RCC 7860 (cell line): ENCODE results near the gene NPTN.

Experiments
- DNase-seq: peaks from one replicate; pipeline ENCODE4 v3.0.0-alpha.2; 2015; ENCODE audit warnings: low spot score
- FAIRE-seq: peaks from 2 replicates; lab custom pipeline; 2012; peaks lifted over from hg19 to GRCh38; lab: Jason Lieb, UNC

The NPTN gene

DNA sequence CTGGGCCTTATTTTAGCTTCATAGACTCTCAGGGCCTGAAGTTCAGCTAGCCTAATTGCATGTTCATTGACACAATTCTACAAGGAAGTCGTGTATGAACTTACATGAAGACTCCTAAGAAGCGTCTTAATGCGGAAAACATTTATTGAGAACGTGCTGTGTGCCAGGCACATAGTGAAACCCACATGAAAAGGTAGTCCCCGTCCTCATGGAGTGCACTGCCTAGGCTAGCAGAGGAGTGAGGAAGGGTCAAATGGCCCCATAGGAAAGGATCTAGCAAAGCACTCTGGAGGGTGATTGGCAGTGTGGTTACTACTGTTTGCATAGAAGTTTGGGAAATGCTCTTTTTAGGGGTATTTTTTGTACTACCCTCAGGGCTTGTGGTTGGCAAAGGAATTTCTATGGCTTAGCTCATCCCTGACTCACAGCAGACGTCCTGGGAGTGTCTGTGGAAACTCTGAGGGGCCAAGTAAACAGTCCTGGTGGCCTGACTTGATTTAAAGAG lies 854 bp upstream of the NPTN start:
- peak; percentile 80 for FAIRE-seq
- DNase-seq: peak; percentile 89

DNA sequence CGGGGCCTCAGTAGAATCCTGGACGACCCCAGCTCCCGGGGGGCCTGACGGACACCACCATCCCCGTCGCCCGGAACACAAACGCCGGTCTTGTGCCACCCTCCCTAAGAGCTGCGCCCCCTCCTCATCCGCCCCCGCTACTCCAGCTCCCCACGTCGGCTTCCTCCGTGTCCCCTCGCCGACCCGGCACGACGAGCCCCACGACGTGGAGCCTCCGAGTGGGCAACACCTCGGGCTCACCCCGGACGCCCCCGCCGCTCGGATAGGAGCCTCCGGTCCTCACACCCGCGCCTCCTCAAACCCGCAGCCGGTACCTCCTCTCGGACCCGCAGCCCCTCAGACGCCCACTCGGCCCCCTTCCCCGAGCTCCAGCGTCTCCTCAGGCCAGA lies 525 bp downstream of the NPTN start:
- no peak for FAIRE-seq
- no peak for DNase-seq

DNA sequence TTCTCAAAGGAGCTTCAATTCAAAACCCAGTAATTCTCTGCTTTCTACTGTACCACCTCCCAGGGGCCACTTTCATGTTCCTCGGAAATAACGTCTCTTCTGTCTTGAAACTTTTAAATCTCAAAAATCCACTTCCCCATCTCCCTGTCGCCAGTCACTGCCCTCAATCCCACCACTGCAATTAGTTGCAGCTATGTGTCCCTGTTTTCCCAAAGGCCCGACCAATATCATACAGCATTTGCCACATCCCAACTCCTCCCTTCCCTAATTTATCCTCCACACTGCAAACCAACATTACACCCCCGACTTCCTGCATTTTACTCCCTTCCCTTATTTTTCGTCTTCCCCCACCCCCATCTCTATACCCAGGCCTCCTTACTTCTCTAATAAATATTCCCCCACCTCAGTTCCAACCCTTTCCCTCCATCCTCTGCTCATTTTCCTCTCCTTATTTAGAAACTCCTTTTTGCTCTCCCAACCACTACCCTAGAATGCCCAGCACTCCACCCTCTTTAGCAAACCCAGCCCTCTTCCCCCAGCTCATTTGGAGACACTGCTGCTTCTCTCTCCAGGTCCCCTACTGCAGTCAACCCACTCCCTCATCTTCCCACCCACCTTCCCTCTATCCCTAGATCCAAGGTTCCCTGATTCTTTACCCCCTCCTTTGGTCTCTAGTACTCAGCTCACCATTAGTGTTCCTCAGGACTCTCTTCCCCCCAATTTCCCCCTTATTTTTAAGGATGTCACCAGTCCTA lies 1.1 kb downstream of the NPTN start:
- no peak for DNase-seq
- FAIRE-seq: no peak

DNA sequence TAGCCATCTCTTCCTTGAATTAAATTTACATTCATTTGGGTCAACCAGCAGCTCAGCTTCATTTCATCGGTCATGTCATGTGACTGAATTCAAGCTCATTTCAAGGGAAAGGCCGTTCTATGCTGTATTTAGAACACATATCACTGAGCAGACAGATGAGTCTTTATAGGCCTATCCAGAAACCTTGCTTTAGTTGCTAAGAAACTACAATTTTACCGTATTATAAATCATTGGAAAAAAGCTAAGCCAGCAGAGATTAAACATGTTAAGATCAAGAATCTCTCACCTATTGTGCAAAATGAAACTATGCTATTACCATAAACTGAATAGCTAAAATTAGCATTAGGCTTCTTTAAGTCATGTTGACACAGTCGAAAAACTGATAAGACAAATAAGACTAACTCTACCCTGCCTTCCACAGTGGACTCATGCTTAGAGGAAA lies 2.2 kb downstream of the NPTN start:
- FAIRE-seq: no peak

GRCh38 chr15:73629798-73630429 lies 3.3 kb downstream of the NPTN start:
- DNase-seq (no peak), FAIRE-seq (no peak)

More for the DNA sequence above, 2.2 kb downstream of the NPTN start:
- DNase-seq: no peak

- DNase-seq: no peak
- peak; percentile 55 for FAIRE-seq
Measured at GRCh38 chr15:73628976-73629797, 4.0 kb downstream of the NPTN start.

DNA sequence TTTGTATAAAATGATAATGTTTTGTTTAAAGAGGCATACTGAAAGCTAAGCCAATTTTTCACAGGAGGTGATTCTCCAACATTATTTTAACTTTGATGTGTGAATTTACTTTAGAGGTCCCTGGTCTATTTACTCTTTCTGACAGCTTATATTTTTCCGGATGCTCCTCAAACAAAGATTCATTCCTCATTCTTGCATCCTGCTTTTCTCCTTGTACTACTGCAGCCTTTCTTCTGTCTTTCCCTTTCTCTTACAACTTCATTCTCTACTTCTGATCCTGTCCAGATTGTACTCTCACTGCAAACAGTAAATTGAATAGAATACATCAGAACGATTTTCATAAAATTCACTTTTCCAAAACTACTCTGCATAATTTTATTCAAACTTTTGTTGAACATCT lies 5.1 kb downstream of the NPTN start:
- DNase-seq (no peak), FAIRE-seq (no peak)

DNA sequence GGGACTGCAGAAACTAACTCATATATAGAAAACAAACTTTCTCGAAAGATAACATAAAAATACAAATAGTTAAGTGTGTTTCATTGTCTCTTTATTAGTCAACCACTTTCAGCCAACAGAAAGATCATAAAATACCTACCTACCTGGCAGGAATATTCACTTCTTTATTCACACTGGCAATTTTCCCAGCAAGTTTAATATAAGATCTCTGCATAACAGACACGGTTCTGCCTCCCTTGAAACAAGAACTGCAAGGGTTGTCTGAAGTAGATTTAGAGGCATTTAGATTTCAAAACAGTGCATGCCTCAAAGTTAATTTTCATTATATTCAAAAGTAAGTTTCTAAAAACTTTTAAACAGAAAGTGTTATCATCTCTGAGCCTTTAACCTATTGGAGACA lies 7.1 kb downstream of the NPTN start:
- DNase-seq (no peak), FAIRE-seq (no peak)

- FAIRE-seq (no peak), DNase-seq (no peak)
Measured at GRCh38 chr15:73624530-73624929, 8.7 kb downstream of the NPTN start.

- FAIRE-seq (no peak), DNase-seq (no peak)
Measured at GRCh38 chr15:73621286-73621826, 11.8 kb downstream of the NPTN start.

GRCh38 chr15:73620078-73620477 lies 13.1 kb downstream of the NPTN start:
- no peak for DNase-seq
- FAIRE-seq: no peak

GRCh38 chr15:73617913-73618312 lies 15.3 kb downstream of the NPTN start:
- DNase-seq: no peak
- no peak for FAIRE-seq

GRCh38 chr15:73617301-73617831 lies 15.8 kb downstream of the NPTN start:
- no peak for DNase-seq
- peak; percentile 58 for FAIRE-seq

GRCh38 chr15:73608941-73609340 lies 24.2 kb downstream of the NPTN start:
- no peak for FAIRE-seq

DNA sequence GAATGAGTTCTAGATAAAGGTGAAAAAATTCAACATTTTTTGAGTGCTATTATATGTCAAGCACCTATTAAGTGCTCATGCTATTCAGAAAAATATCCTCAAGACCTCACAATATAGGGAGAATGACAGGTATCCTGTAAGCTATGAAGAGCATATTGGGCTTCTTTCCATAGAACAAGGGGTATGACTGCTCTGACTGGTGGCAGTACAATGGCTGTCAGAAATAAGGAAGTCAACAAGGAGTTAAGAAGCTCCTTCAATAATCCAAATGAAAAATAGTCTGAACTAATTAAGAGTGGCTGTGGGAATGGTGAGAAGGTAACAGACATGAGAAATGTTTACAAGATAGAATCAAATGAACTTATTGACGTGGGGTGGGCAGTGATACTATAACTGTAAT lies 24.7 kb downstream of the NPTN start:
- no peak for FAIRE-seq
- no peak for DNase-seq

More at GRCh38 chr15:73608941-73609340, 24.2 kb downstream of the NPTN start:
- no peak for DNase-seq

GRCh38 chr15:73607843-73608242 lies 25.3 kb downstream of the NPTN start:
- FAIRE-seq: no peak

DNA sequence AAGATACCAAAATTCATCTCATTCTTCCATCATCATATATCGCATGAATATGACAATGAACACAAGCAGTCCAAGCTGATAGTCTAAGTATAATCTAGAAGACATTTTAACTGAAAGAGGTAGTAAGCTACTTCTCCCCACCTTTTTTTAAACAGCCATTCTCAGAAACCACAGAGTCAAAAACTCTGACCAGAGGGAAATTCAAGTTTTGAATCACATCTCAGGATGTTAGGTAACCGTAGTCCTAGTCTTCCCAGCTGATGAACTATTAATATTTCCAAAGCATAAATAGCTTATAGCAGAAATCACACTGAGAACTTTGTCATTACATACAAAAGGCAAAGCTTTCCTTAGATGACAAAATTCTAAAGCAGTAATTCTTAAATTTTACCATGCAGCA lies 25.8 kb downstream of the NPTN start:
- no peak for FAIRE-seq
- DNase-seq: no peak

More at GRCh38 chr15:73607843-73608242, 25.3 kb downstream of the NPTN start:
- DNase-seq: no peak

DNA sequence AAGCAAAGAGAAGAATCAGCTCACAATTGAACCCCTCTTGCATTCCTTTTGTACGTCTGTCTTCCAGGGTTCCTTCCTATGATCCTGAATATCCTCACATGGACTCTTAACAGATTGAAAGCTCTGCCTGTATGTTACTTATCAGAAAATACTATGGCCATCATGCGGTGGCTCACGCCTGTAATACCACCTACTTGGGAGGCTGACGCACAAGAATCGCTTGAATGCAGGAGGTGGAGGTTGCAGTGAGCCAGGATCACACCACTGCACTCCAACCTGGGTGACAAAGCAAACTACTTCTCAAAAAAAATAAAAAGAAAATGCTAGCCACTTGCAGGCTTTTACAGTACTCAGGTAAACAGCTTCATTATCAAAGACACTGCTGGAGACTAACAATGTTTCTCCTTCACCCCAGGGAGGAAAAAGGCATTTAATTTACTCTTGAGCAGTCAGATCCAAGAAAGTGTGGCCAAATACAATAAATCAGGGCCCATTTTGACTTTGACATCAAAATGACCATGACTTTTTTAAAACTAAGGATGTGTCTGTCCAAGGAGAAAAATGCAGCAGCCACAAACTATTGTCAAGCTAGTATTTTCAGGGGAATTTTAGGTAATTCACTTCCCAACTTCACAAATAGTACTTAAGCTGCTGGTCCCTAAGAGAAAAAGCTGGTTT lies 27.3 kb downstream of the NPTN start:
- DNase-seq (no peak), FAIRE-seq (no peak)

- DNase-seq (no peak), FAIRE-seq (no peak)
Measured at GRCh38 chr15:73604477-73604876, 28.7 kb downstream of the NPTN start.

DNA sequence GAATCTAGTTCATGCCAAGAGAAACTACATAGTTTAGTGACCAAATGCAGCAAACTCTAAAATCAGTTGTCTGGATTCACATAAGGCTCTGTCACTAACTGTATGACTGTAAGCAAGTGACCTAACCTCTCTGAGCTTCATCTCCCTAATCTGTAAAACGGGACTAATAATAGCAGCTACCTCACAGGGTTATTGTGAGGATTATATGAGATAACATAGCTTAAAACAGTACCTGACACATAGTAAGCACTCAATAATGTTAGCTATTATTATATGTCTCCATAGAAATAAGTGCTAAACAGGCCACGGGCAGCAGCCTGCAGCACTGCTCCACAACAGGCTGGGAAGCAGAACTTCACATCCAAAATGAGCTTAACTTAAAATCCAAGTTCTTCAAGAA lies 30.2 kb downstream of the NPTN start:
- no peak for FAIRE-seq

More for the DNA sequence above, 30.2 kb downstream of the NPTN start:
- DNase-seq: no peak
